Nephron progenitor cell (in vitro differentiated cells): ENCODE results near the gene HS1BP3.

Experiments used
- DNase-seq: peaks from one replicate; pipeline ENCODE4 v3.0.0; 2021
- H3K27ac Mint-ChIP-seq: 2 replicates; pipeline ENCODE4 v1.8.0; 2021; ENCODE audit warnings: mild to moderate bottlenecking, moderate library complexity, mixed read lengths
- H3K27me3 Mint-ChIP-seq: 2 replicates; pipeline ENCODE4 v1.8.0; 2021; ENCODE audit warnings: mild to moderate bottlenecking, low read depth, mixed read lengths; ENCODE audit not compliant: poor library complexity
- H3K36me3 Mint-ChIP-seq: 2 replicates; pipeline ENCODE4 v1.8.0; 2021; ENCODE audit warnings: low read depth, mixed read lengths
- H3K4me1 Mint-ChIP-seq: 2 replicates; pipeline ENCODE4 v1.8.0; 2021; ENCODE audit warnings: mixed read lengths
- H3K4me3 Mint-ChIP-seq: 2 replicates; pipeline ENCODE4 v1.8.0; 2021; ENCODE audit warnings: mild to moderate bottlenecking, moderate library complexity, mixed read lengths
- H3K9me3 Mint-ChIP-seq: 2 replicates; pipeline ENCODE4 v1.8.0; 2021; ENCODE audit warnings: mild to moderate bottlenecking, moderate library complexity, mixed read lengths
- TF ChIP-seq, protein P1 (sequence below): fragments of 200-600 bp; sonication (generic); IDR thresholded peaks from 2 replicates; pipeline ENCODE4 v1.5.0; 2021; ENCODE audit warnings: antibody characterized with exemption

HS1BP3 gene

DNA sequence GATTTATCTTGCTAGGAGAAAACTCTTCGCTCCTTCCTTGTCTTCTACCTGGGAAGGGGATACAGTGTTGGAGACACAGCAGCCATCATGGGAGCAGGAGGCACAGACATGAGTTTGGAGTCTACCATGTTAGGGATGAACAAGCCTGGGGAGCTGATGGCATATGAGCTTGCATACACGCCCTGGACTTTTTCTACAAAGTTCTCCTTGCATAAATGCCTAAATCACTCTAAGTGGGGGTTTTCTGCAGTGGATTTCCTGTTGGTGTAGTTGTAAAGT lies 3.6 kb upstream of the HS1BP3 start:
- H3K27ac Mint-ChIP-seq = no peak overlapping the region
- TF ChIP-seq, protein P1, sequence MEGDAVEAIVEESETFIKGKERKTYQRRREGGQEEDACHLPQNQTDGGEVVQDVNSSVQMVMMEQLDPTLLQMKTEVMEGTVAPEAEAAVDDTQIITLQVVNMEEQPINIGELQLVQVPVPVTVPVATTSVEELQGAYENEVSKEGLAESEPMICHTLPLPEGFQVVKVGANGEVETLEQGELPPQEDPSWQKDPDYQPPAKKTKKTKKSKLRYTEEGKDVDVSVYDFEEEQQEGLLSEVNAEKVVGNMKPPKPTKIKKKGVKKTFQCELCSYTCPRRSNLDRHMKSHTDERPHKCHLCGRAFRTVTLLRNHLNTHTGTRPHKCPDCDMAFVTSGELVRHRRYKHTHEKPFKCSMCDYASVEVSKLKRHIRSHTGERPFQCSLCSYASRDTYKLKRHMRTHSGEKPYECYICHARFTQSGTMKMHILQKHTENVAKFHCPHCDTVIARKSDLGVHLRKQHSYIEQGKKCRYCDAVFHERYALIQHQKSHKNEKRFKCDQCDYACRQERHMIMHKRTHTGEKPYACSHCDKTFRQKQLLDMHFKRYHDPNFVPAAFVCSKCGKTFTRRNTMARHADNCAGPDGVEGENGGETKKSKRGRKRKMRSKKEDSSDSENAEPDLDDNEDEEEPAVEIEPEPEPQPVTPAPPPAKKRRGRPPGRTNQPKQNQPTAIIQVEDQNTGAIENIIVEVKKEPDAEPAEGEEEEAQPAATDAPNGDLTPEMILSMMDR = no peak
- H3K36me3 Mint-ChIP-seq = no peaks in the 10 kb centered on the region
- H3K4me3 Mint-ChIP-seq = no peak overlapping the region
- no peak for DNase-seq
- H3K9me3 Mint-ChIP-seq = no peaks in the 10 kb centered on the region
- H3K4me1 Mint-ChIP-seq = peaks cover 22% of the 10 kb centered on the region
- H3K27me3 Mint-ChIP-seq = peaks cover 46% of the 10 kb centered on the region

DNA sequence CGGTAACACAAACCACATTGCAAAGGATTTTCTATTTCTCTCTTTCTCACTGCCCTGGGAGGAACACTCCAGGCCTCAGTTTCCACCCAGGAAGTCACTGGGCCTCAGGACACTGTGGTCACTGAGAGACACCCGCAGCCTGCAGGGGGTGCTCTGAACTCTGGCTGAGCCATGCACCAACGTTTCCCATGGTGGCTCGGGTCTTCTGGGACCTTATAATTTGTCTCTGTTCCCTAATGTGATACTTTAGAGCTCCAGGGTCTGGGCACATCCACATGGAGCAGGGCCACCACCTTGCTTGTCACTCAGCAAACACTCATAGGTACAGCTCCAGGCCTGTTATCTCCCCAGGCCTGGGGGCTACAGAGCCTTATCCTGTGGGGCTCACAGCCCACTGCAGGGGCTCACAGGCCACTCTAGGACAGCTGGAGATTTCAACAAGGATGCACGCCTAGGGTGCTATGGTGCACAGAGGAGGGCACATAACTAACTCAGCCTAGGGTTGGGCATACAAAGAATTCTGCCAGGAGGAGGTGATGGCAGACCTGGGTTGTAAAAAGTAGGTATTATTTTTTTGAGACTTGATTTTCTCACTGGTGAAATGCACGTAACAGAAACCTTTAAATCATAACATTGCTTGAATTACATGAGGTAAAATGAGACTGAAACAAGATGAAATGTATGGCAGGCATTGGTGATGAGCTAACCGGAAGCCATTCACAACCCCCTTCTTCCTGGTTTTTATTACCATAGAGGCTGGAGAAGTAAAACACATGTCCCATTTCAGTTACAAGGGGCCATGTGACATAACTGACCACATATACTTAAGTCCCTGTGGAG lies 3.0 kb upstream of the HS1BP3 start:
- TF ChIP-seq, protein P1 = no peak
- no peak for DNase-seq
- H3K27ac Mint-ChIP-seq = no peak overlapping the region
- H3K4me3 Mint-ChIP-seq = no peak overlapping the region
- H3K4me1 Mint-ChIP-seq = peaks cover 28% of the 10 kb centered on the region
- peaks cover 45% of the 10 kb centered on the region for H3K27me3 Mint-ChIP-seq
- no peaks in the 10 kb centered on the region for H3K36me3 Mint-ChIP-seq
- no peaks in the 10 kb centered on the region for H3K9me3 Mint-ChIP-seq

DNA sequence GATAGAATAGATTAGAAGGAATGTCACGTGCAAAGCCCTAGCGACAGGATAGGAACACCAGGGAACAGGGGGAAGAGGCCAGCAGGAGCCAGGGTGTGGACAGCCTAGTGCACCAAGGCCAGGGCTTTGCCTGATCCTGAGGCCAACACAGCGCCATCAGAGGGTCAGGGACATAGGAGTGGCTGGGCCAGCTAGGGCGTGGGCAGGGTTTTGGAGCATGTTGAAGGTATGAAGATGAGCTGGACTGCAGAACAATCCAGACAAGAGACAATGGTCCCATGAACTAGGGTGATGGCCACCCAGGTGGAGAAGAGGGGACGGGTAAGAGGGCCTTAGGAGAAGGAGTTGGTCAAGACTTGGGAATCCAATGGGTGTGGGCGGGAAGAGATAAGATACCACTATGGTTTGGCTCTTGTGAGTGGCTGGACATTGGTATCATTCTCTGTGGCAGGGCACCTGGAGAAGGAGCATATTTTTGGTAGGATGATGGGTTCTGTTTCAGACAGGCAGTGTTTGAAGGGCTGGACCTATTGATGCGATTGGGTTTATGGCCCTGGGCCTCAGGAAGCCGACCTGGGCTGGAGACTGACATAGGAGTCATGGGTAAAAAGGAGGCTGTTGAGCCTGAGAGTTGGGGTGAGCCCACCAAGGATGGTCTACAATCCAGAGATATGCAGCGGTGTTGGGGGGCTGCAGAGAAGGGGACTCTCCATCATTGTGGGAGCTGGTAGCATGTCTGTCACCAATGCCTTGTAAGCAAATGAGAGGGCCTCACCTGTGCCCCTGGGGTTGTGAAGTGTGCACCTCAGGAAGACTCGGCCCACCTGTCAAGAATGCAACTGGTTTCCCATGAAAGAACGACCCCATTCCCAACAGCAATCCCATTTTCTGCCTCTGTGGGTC lies 2.0 kb upstream of the HS1BP3 start:
- TF ChIP-seq, protein P1 = no peak
- H3K4me3 Mint-ChIP-seq = no peak overlapping the region
- DNase-seq = no peak
- no peak overlapping the region for H3K27ac Mint-ChIP-seq
- peaks cover 35% of the 10 kb centered on the region for H3K27me3 Mint-ChIP-seq
- peaks cover 38% of the 10 kb centered on the region for H3K4me1 Mint-ChIP-seq
- H3K36me3 Mint-ChIP-seq = no peaks in the 10 kb centered on the region
- no peaks in the 10 kb centered on the region for H3K9me3 Mint-ChIP-seq

DNA sequence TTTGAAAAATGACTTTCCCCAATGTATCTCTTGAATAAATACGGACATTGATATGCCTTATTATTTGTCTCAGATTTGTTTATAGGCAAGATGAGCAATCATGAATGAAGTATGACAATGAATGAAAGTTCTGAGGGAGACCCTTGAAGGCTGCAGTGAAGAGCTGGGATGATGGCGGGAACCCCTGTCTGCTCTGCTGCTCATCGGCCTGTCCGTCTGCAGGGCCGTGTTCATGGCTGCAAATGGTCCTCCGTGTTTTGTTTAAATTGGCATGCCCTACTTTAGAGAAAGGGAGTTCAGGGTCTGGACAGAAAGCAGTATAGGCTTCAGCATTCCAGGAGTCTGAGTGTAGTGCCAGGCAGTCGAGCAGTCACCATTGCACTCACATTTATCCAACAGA lies 1.2 kb upstream of the HS1BP3 start:
- Mint-ChIP-seq H3K4me3 (peak overlapping the region; percentile 68), H3K27ac (no peak overlapping the region), H3K9me3 (no peaks in the 10 kb centered on the region), H3K27me3 (peaks cover 31% of the 10 kb centered on the region), H3K36me3 (no peaks in the 10 kb centered on the region), H3K4me1 (peaks cover 44% of the 10 kb centered on the region)
- TF ChIP-seq, protein P1 = no peak
- DNase-seq = no peak

DNA sequence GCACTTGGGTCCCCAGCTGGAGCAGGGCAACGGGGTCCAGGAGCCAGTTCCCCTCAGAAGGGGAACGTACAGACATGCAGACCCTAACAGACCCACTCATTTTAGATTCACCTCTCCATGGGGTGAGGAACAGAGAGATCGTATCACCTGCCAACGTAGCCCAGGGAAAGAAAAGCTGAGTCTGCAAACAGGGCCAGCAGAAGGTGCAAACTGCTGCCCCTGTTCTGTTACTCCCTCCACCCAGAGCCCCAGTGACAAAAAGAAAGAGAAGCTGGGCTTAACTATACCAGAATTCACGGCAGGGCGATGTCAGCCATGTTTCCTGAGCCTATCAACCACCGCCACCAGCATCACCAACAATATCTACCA lies 817 bp upstream of the HS1BP3 start:
- TF ChIP-seq, protein P1 = no peak
- Mint-ChIP-seq H3K36me3 (no peaks in the 10 kb centered on the region), H3K27me3 (peaks cover 27% of the 10 kb centered on the region), H3K4me3 (peak overlapping the region; percentile 90), H3K4me1 (peaks cover 44% of the 10 kb centered on the region), H3K9me3 (no peaks in the 10 kb centered on the region), H3K27ac (no peak overlapping the region)
- no peak for DNase-seq
